Neural cell (in vitro differentiated cells): ENCODE measurements around the gene KDM2A. TPM values are rescaled to one million over a fixed set of nuclear protein-coding genes. Genes with fewer than 3 reads are reported as not detected.

Experiments
- H2AFZ ChIP-seq: fragments of 200-600, 300-800 bp; sonication (generic), shearing (Covaris generic); 2 replicates; pipeline ENCODE4 v1.6.0; 2014; ENCODE audit warnings: low read depth, mild to moderate bottlenecking, antibody characterized with exemption, low read length, moderate library complexity
- H3F3A ChIP-seq: fragments of 200-600 bp; shearing (Covaris generic); 2 replicates; pipeline ENCODE4 v1.6.1; 2016; ENCODE audit warnings: mild to moderate bottlenecking, moderate library complexity, mixed read lengths, antibody characterized with exemption, low read length; ENCODE audit not compliant: insufficient read depth, poor library complexity, severe bottlenecking
- H3K27ac ChIP-seq: fragments of 200-600, 300-800 bp; sonication (generic), shearing (Covaris generic); 2 replicates; pipeline ENCODE4 v1.5.1; 2014; ENCODE audit warnings: mild to moderate bottlenecking, low read length, moderate library complexity
- H3K27me3 ChIP-seq: fragments of 300-800, 200-600 bp; sonication (generic), shearing (Covaris generic); 2 replicates; pipeline ENCODE4 v1.6.0; 2014; ENCODE audit warnings: mild to moderate bottlenecking, low read depth, low read length, moderate library complexity; ENCODE audit not compliant: insufficient read depth
- H3K36me3 ChIP-seq: fragments of 300-800, 200-600 bp; sonication (generic), shearing (Covaris generic); 2 replicates; pipeline ENCODE4 v1.5.1; 2014; ENCODE audit warnings: mild to moderate bottlenecking, antibody characterized with exemption, low read length, moderate library complexity; ENCODE audit not compliant: insufficient read depth
- H3K4me2 ChIP-seq: fragments of 300-800, 200-600 bp; sonication (generic), shearing (Covaris generic); 2 replicates; pipeline ENCODE4 v1.6.0; 2014; ENCODE audit warnings: mild to moderate bottlenecking, low read length
- H3K4me3 ChIP-seq: fragments of 300-800, 200-600 bp; sonication (generic), shearing (Covaris generic); 2 replicates; pipeline ENCODE4 v1.5.1; 2014; ENCODE audit warnings: mild to moderate bottlenecking, low read length, moderate library complexity
- H3K79me2 ChIP-seq: fragments of 200-600 bp; shearing (Covaris generic); replicated peaks from 2 replicates; pipeline ENCODE4 v1.6.0; 2014; ENCODE audit warnings: mild to moderate bottlenecking, low read length, moderate library complexity; ENCODE audit not compliant: insufficient read depth
- H3K9ac ChIP-seq: fragments of 300-800, 200-600 bp; sonication (generic), shearing (Covaris generic); 2 replicates; pipeline ENCODE4 v1.6.1; 2016; ENCODE audit warnings: mild to moderate bottlenecking, low read length, mixed read lengths
- H3K9me2 ChIP-seq: fragments of 200-600 bp; shearing (Covaris generic); 2 replicates; pipeline ENCODE4 v1.6.1; 2016; ENCODE audit warnings: mild to moderate bottlenecking, low read length, mixed read lengths; ENCODE audit not compliant: insufficient read depth
- H3K9me3 ChIP-seq: fragments of 200-600, 300-800 bp; sonication (generic), shearing (Covaris generic); 2 replicates; pipeline ENCODE4 v1.6.1; 2016; ENCODE audit warnings: mild to moderate bottlenecking, mixed run types, low read length, moderate library complexity, mixed read lengths
- H4K20me1 ChIP-seq: fragments of 200-600 bp; shearing (Covaris generic); 2 replicates; pipeline ENCODE4 v1.6.1; 2016; ENCODE audit warnings: mild to moderate bottlenecking, mixed run types; ENCODE audit not compliant: insufficient read depth
- CTCF ChIP-seq: fragments of 450-650 bp; IDR thresholded peaks from 2 replicates; pipeline ENCODE4 v1.5.1; 2014; ENCODE audit warnings: antibody characterized with exemption, mild to moderate bottlenecking, moderate library complexity; ENCODE audit not compliant: poor library complexity, severe bottlenecking
- EP300 ChIP-seq: fragments of 450-650 bp; conservative IDR thresholded peaks from 2 replicates; pipeline ENCODE4 v1.6.1; 2014; ENCODE audit warnings: antibody characterized with exemption, mild to moderate bottlenecking, moderate library complexity; ENCODE audit not compliant: poor library complexity, severe bottlenecking
- EZH2 ChIP-seq: fragments of 200-600, 300-800 bp; shearing (Covaris generic), sonication (generic); IDR thresholded peaks from 2 replicates; pipeline ENCODE4 v1.6.1; 2014; ENCODE audit warnings: antibody characterized with exemption, low read length, borderline replicate concordance, mild to moderate bottlenecking; ENCODE audit not compliant: insufficient read depth, poor library complexity, severe bottlenecking
- MXI1 ChIP-seq: fragments of 450-650 bp; conservative IDR thresholded peaks from 2 replicates; pipeline ENCODE4 v1.6.1; 2014; ENCODE audit warnings: antibody characterized with exemption, mild to moderate bottlenecking; ENCODE audit not compliant: poor library complexity, severe bottlenecking
- POLR2AphosphoS5 ChIP-seq: IDR thresholded peaks from 2 replicates; pipeline ENCODE4 v1.6.1; 2012
- RAD21 ChIP-seq: fragments of 450-650 bp; conservative IDR thresholded peaks from 2 replicates; pipeline ENCODE4 v1.6.1; 2014; ENCODE audit warnings: antibody characterized with exemption, mild to moderate bottlenecking, moderate library complexity
- SMC3 ChIP-seq: fragments of 450-650 bp; conservative IDR thresholded peaks from 2 replicates; pipeline ENCODE4 v1.6.1; 2014; ENCODE audit warnings: antibody characterized with exemption, mild to moderate bottlenecking, moderate library complexity; ENCODE audit not compliant: poor library complexity
- TAF1 ChIP-seq: IDR thresholded peaks from 2 replicates; pipeline ENCODE4 v1.6.1; 2012; ENCODE audit warnings: low read depth
- polyA plus RNA-seq: library from polyadenylated mRNA; depleted of rRNA; stranded (reverse); fragments of >200 nt; gene quantifications from 2 replicates; pipeline ENCODE4 v1.2.3, GENCODE V29; 2014
- TF ChIP-seq, protein P1 (sequence below): IDR thresholded peaks from 2 replicates; pipeline ENCODE4 v1.6.1; 2012; ENCODE audit warnings: borderline replicate concordance

The KDM2A gene
- polyA plus RNA-seq, 1 donor from 2014 or later, result 12.4 TPM

- H3K4me2 ChIP-seq, result no peak overlapping the region
- H3K36me3 ChIP-seq, result peaks cover 8% of the 10 kb centered on the region
- TF ChIP-seq MXI1 (no peak), SMC3 (no peak), EZH2 (no peak), TAF1 (no peak), CTCF (no peak), POLR2AphosphoS5 (no peak), RAD21 (no peak), EP300 (no peak)
- TF ChIP-seq, protein P1, sequence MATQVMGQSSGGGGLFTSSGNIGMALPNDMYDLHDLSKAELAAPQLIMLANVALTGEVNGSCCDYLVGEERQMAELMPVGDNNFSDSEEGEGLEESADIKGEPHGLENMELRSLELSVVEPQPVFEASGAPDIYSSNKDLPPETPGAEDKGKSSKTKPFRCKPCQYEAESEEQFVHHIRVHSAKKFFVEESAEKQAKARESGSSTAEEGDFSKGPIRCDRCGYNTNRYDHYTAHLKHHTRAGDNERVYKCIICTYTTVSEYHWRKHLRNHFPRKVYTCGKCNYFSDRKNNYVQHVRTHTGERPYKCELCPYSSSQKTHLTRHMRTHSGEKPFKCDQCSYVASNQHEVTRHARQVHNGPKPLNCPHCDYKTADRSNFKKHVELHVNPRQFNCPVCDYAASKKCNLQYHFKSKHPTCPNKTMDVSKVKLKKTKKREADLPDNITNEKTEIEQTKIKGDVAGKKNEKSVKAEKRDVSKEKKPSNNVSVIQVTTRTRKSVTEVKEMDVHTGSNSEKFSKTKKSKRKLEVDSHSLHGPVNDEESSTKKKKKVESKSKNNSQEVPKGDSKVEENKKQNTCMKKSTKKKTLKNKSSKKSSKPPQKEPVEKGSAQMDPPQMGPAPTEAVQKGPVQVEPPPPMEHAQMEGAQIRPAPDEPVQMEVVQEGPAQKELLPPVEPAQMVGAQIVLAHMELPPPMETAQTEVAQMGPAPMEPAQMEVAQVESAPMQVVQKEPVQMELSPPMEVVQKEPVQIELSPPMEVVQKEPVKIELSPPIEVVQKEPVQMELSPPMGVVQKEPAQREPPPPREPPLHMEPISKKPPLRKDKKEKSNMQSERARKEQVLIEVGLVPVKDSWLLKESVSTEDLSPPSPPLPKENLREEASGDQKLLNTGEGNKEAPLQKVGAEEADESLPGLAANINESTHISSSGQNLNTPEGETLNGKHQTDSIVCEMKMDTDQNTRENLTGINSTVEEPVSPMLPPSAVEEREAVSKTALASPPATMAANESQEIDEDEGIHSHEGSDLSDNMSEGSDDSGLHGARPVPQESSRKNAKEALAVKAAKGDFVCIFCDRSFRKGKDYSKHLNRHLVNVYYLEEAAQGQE, result no peak
- H3K9ac ChIP-seq, result no peak overlapping the region
- H2AFZ ChIP-seq, result no peak overlapping the region
- no peaks in the 10 kb centered on the region for H3F3A ChIP-seq
- no peaks in the 10 kb centered on the region for H3K9me3 ChIP-seq
- H3K27ac ChIP-seq, result no peak overlapping the region
- H4K20me1 ChIP-seq, result no peaks in the 10 kb centered on the region
- no peaks in the 10 kb centered on the region for H3K27me3 ChIP-seq
- H3K4me3 ChIP-seq, result no peak overlapping the region
- no peaks in the 10 kb centered on the region for H3K79me2 ChIP-seq
- H3K9me2 ChIP-seq, result no peaks in the 10 kb centered on the region
Measured at GRCh38 chr11:67253872-67254624, 135.0 kb downstream of the KDM2A start.

DNA sequence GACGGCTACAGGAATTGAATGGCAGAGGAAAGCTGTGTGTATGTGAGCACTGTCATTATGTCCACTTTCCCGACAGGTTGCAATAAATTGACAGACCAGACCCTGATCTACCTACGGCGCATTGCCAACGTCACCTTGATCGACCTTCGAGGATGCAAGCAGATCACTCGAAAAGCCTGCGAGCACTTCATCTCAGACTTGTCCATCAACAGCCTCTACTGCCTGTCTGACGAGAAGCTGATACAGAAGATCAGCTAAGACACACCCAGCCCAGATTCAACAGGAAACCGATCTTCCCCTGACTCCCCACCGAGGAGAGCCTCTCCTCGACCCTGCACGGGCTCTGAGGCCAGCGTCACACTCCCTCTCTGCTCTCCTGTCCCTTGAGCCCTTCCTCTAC, 135.7 kb downstream of the KDM2A start:
- Histone ChIP-seq H3K4me3 (no peak overlapping the region), H3K9me2 (no peaks in the 10 kb centered on the region), H3K79me2 (no peaks in the 10 kb centered on the region), H3F3A (no peaks in the 10 kb centered on the region), H3K9ac (no peak overlapping the region), H3K27me3 (no peaks in the 10 kb centered on the region), H4K20me1 (no peaks in the 10 kb centered on the region), H2AFZ (no peak overlapping the region), H3K4me2 (no peak overlapping the region), H3K36me3 (peaks cover 8% of the 10 kb centered on the region), H3K9me3 (no peaks in the 10 kb centered on the region), H3K27ac (no peak overlapping the region)
- TF ChIP-seq EZH2 (no peak), CTCF (no peak), EP300 (no peak), SMC3 (no peak), TAF1 (no peak), RAD21 (no peak), MXI1 (no peak), POLR2AphosphoS5 (no peak)
- TF ChIP-seq, protein P1, result no peak
